IPS-18c (cell line): ENCODE data around the gene CDHR2.

Source experiments
- H3K4me3 ChIP-seq: 2 replicates; pipeline ENCODE4 v1.7.0; 2013; ENCODE audit warnings: low read depth, mild to moderate bottlenecking, low read length, moderate library complexity; ENCODE audit not compliant: insufficient read depth
- H3K9me3 ChIP-seq: one replicate; pipeline ENCODE4 v1.6.1; 2013; ENCODE audit warnings: mild to moderate bottlenecking, low read length, moderate library complexity; ENCODE audit not compliant: control insufficient read depth, insufficient read depth

The CDHR2 gene

DNA sequence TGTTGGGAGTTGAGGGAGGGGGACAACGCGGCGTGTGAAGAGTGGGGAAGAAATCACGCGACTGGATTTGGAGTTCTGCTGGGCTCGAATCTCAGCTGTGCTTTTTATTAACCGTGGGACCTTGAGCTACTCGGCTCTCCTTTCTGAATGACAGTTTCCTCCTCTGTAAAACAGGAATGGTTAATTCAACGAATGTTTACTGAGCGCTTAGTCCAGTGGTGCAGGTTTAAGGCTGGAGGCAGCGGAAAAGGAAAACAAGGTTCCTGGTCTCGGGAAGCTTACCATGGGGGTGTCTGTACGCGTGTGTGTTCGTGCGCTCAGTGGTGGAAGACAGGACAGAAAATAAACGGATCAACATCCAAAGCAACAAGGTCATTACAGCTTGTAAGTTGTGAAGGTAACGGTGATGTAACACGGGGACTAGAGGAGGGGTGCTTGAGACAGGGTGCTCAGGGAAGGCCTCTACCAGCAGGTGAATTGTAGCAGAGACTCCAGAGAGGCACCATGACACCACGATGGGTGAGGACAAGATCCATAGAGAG lies 81.6 kb downstream of the CDHR2 start:
- Histone ChIP-seq H3K9me3 (no peaks in the 10 kb centered on the region), H3K4me3 (peak overlapping the region; percentile 75; the same call in 1 of the 2 replicates)

- Histone ChIP-seq H3K9me3 (no peaks in the 10 kb centered on the region), H3K4me3 (no peak overlapping the region)
Observed at GRCh38 chr5:176631383-176632200, 82.5 kb downstream of the CDHR2 start.

- Histone ChIP-seq H3K9me3 (no peaks in the 10 kb centered on the region), H3K4me3 (no peak overlapping the region)
Observed at GRCh38 chr5:176632745-176633144, 83.6 kb downstream of the CDHR2 start.

- H3K9me3 ChIP-seq = no peaks in the 10 kb centered on the region
- H3K4me3 ChIP-seq = no peak overlapping the region
Observed at GRCh38 chr5:176633598-176633997, 84.5 kb downstream of the CDHR2 start.

- Histone ChIP-seq H3K4me3 (no peak overlapping the region), H3K9me3 (no peaks in the 10 kb centered on the region)
Observed at GRCh38 chr5:176636426-176636825, 87.3 kb downstream of the CDHR2 start.

DNA sequence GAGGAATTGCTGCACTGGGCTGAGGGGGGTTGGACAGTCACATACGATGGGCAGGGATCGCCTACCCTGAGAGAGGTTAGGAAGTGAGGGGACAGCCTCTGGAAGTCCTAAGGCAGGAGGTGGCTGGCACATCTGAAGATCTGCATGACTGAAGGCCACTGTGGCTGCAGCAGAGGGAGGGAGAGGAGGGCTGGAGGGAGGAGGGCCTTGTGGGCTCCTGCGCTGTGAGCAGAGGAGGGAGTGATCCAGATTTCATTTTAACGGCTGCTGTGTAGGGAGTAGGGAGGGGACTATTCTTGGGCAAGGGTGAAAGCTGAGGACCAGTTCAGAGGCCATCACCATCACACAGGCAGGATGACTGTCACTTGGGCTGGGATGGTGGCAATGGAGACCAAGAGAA lies 88.4 kb downstream of the CDHR2 start:
- no peak overlapping the region for H3K4me3 ChIP-seq
- H3K9me3 ChIP-seq = no peaks in the 10 kb centered on the region

DNA sequence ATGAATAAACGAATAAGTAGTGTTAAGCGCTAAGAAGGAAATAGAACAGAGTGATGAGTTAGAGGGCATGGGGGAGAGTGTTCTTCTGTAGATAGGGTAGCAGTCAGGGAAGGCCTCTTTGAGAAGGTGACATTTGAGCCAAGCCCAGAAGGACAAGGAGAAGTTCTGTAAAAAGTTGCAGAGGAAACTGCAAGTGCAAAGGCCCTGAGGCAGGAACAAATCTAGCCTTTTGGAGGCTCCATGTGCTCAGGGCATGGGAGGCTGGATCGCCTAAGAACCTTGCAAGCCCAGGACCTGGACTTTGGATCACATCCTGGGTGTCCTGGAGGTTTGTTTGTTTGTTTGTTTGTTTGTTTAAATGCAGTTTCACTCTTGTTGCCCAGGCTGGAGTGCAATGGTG lies 89.3 kb downstream of the CDHR2 start:
- no peaks in the 10 kb centered on the region for H3K9me3 ChIP-seq
- H3K4me3 ChIP-seq = no peak overlapping the region

DNA sequence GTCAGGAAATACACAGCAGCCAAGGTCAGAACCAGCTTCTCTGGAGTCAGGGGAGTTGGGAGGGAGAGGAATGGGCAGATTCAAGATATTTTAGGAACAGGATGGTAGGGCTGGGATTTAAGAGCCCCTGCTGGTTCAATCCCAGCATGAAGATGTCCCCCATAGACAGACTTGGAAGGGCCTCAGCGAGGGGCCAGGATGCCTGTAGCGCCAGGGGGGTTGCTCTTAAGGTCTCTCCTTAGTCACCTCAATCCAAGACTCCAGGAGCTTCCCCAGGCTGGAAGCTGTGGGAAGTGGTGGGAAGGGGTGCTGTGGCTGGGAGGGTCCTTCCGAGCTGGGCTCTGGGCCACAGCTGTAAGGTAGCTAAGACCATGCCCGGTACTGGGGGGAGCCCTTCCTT lies 90.1 kb downstream of the CDHR2 start:
- no peak overlapping the region for H3K4me3 ChIP-seq
- H3K9me3 ChIP-seq = no peaks in the 10 kb centered on the region

- Histone ChIP-seq H3K9me3 (no peaks in the 10 kb centered on the region), H3K4me3 (no peak overlapping the region)
Observed at GRCh38 chr5:176639981-176640380, 90.8 kb downstream of the CDHR2 start.

DNA sequence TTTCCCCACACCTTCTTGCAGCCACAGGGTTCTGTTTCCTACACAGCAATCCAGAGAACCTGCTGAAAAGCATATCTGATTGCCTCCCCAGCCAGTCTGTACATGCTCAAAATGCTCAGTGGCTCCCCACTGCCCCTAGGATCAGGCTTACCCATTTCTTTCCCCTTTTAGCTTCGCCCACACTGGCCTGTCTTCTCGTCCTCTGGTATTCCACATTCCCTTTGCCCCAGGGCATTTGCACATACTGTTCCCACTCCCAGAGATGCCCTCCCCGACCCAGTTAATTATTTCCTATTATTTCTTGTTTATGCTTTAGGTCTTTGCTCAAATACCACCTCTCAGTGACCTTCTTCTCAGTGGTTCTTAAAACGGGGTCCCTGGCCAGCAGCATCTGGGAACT lies 91.5 kb downstream of the CDHR2 start:
- no peaks in the 10 kb centered on the region for H3K9me3 ChIP-seq
- H3K4me3 ChIP-seq = no peak overlapping the region

- Histone ChIP-seq H3K9me3 (no peaks in the 10 kb centered on the region), H3K4me3 (no peak overlapping the region)
Observed at GRCh38 chr5:176642675-176643490, 93.7 kb downstream of the CDHR2 start.

- H3K9me3 ChIP-seq = no peaks in the 10 kb centered on the region
- H3K4me3 ChIP-seq = no peak overlapping the region
Observed at GRCh38 chr5:176643491-176644219, 94.5 kb downstream of the CDHR2 start.

DNA sequence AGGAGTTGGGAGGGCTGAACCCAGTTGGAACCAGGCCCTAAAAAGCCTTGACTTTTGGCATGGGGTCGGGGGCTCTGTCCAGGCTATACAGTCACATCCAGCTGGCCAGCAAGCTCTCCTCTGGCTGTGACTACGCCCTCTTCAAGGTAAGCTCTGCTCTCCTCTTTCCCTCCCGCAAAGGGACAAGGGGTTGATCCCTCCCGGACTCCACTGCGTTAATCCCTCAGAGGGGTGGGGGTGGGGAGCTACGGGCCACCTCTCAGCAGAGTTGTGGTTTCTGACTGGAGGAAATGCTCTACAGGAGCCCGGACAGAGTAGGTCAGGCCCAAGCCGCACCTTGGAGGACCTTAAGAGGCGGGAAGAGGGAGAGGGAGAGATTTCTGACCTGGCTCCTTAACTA lies 95.2 kb downstream of the CDHR2 start:
- no peak overlapping the region for H3K4me3 ChIP-seq
- no peaks in the 10 kb centered on the region for H3K9me3 ChIP-seq

DNA sequence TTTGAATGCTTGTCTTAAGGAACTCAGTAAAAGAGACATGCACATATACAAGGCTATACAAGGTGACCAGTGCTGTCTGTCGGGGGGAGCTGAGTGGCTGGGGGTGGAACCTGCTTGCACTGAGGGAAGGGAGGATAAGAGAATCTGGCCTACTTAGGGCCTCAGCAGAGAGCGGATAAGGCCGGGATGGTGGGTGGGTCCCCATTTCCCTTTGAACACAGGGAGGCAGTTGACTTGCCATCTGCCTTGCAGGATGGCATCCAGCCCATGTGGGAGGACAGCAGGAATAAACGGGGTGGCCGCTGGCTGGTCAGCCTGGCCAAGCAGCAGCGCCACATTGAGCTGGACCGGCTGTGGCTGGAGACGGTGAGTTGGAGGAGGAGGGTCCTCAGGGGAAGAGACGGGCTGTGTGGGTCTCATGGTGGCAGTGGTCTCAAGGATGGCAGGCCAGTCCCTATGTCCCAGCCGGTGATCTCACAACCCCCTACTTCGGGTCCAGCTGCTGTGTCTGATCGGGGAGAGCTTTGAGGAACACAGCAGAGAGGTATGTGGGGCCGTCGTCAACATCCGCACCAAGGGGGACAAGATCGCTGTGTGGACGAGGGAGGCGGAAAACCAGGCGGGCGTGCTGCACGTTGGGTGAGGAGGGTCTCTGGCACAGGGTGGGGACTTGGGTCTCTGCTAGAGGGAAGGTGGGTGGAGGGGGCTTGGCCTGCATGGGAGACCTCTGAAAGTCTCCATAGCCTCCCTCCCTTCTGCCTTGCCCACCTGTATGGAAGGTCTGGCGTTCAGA lies 95.9 kb downstream of the CDHR2 start:
- Histone ChIP-seq H3K4me3 (no peak overlapping the region), H3K9me3 (no peaks in the 10 kb centered on the region)
